GM19372 (cell line): ENCODE results near the gene COPS6.

Experiments
- ATAC-seq: cut with Tn5 transposase; IDR thresholded peaks from one replicate; pipeline ENCODE4 v1.9.1; 2021; ENCODE audit warnings: mild to moderate bottlenecking, low read depth, moderate library complexity; ENCODE audit not compliant: unreplicated experiment

The COPS6 gene

DNA sequence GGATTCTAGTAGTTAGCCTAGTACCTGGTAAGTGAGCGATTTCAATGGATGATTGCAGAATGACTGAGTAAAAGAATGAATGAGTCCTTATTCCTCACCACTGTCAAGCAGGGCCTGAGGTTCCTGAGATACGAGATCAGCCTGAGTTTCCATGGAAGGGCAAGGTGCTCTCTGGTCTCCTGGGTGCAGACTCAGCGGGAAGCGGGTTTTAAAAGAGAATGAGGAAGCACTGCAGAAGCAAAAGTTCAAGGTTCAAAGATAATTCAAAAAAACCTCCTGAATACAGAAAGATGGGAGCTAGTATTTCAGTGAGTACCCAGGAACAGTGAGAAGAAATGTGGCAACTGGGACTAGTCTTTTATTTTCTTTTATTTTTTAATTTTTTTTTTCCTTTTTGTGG, 11.6 kb upstream of the COPS6 start:
- no peak for ATAC-seq

DNA sequence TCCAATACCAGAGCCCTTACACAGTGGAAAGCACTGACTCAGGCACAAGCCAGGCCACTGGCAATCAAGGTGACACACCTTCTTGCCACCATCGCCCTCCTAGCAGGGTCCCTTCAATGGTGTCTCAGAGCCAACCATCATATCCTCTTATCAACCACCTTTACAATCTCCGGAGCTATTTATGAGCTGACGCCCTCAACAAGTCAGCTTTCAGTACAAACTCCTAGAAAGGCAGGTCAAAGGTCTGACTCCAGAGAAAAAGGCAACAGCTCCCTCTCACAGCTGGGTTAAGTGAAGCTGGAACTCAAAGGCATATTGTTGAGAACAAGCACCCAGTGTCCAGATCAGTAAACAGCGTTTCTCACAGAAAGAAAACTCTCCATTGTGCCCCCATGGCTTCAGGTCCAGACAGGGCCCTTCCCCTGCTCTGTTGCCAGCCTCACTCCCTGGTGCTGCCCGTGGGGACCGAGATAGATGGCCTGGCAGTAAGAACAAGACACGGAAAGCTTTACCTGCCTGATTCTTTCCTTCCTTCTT, 9.7 kb upstream of the COPS6 start:
- no peak for ATAC-seq

DNA sequence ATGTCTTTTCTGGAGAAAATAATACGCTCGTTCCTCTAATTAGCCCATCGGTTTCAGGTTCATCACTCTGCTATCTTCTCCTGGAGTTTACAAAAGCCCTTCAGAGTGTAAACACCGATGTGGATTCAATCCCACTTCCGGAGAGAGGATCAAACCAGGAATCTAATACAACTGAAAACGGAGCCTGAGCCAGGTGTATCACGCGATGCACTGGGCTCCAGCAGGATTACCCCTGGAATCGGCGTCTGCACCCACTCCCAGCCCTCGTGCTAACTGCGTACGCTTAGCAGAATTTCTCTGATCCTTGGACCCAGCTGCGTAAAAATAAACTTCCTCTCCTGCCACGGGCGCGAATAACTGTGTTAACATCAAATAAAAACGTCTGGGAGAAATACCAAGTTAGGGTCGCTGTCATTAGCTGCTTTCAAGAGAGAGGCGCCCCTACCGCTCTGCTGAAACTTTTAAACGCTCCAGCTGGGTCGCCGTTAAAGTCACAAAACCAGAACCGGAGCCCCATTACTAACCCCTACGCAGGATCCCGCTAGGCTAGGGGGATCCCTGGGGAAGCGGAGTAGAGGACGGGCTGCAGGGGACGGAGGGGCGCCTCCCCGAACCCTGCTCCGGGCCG, 7.7 kb upstream of the COPS6 start:
- ATAC-seq, result no peak

DNA sequence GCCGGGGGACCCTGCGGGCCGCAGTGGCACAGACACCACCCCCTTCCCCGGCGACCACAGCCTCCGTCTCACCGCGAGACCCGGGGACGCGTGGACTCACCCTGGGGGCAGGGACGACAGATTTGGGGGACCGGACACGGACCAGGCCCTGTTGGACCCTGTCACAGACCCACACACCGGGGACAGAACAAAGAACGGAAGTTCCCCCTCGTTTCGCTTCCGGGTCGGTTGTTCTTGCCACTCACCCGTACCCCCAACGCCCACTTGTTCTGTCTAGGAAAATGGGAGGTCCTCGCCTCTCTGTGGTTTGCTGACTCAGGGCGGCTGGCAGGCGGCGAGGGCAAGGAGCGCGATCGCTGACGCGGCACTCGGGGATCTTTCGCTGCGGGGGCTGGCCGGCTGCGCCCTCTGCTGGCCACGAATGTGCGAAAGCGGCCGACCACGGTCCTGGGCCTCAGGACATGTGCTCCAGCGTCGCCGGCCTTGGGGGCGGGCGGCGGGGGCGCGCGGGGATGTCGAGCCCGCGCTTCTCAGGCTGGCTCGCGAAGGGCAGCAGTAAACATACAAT, 7.2 kb upstream of the COPS6 start, which contains the start of gene ZNF3:
Gene ZNF3 (minus strand): TSS at position 189 of the 568 bp plus-strand sequence. CDS start 4,366 bp downstream, outside the sequence.
- peak; percentile 79 for ATAC-seq

DNA sequence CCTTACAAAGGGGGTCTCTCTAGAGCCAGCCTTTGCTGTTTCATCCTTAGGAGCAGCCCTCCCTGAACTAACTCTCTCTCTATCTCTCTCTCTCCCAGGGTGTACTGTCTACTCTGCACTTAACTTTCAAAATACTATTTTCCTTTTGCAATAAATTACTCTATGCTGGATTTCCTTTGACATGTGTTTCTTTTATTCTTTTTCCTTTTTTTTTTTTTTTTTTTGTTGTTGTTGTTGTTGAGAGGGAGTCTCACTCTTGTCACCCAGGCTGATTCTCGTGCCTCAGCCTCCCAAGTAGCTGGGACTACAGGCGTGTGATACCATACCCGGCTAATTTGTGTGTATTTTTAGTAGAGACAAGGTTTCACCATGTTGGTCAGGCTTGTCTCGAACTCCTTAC, 5.8 kb upstream of the COPS6 start:
- ATAC-seq, result no peak

DNA sequence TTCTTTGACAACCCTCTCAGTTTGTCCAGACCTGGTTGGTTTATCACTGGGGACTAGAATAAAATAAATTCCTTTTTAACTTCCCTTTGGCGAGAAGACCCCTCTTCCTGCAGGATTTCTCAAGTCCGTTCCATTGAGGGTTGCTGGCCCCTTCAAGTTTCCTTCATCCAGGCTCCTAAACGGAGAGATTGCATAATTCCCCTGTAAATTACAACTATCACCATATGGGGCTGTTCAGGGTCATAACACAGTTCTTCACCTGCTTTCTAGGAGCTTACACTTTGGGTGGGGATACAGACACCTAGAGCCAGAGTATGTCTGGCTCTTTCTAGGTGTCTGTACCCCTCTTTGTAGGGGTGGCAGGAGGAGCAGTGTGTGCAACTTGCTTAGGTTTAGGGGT, 3.3 kb upstream of the COPS6 start:
- ATAC-seq, result no peak

DNA sequence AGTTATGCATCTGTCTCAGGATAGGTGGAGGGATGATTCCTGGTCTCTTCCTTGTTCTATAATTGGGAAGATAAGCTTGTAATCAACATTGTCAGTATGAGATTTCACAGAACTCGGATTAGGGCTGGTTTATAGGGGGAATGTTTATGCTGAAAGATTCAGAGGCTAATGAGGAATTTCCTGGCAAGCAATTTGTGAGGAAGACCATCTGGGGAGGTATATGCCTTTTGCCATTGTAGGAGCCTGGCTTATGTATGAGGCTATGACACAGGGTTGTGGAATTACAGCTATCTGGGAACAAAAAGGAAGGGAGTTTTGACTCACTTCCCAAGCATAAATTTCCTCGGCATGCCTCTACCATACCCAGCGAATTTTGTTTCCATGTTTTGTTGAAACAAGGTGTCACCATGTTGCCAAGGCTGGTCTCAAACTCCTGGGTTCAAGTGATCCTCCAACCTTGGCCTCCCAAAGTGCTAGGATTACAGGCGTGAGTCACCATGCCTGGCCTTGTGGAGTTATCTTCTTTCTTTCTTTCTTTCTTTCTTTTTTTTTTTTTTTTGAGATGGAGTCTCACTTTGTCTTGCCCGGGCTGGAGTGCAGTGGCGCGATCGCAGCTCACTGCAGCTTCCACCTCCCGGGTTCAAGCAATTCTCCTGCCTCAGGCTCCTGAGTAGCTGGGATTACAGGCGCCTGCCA, 1.6 kb upstream of the COPS6 start:
- ATAC-seq, result no peak

DNA sequence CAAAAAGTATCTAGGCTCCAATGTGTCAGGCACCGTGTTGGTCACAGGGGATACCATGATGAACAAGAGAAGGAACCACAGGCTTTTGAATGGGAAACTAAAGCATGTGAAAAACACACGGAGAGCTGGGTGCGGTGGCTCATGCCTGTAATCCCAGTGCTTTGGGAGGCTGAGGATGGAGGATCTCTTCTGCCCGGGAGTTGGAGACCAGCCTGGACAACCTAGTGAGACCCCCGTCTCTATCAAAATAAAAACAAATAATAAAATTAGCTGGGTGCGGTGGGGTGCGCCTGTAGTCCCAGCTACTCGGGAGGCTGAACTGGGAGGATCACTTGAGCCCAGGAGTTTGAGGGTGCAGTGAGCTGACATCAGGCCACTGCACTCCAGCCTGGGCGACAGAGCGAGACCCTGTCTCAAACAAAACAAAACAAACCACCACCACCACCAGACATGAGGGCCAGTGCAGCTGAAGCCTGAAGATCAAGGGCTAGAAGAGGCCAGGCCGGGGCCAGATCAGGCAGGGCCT, 611 bp upstream of the COPS6 start:
- ATAC-seq, result no peak

DNA sequence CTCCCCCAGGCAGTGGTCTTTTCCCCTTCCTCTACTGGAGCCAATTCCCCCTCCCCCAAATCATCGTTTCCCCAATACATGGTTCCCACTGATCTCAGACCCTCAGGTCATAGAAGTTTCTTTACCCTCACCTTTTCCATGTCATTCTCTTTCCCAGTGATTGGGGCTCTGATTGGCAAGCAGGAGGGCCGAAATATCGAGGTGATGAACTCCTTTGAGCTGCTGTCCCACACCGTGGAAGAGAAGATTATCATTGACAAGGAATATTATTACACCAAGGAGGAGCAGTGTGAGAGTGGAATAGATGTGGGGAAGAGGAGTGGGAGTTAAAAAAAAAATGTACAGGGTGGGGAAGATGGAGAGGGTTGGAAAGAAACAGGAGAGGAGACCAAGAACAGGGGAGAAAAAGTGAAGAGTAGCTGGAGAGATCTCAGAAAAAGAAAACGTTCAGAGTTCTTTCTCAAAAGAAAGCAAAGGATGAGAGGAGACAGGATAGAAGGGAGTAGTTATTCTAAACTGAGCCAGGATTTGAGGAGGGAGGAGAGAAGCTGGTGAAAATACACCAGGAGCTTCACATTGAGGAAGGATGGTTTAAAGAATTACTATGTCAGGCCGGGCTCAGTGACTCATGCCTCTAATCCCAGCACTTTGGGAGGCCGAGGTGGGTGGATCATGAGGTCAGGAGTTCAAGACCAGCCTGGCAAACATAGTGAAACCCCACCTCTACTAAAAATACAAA, 858 bp downstream of the COPS6 start:
- ATAC-seq, result no peak

DNA sequence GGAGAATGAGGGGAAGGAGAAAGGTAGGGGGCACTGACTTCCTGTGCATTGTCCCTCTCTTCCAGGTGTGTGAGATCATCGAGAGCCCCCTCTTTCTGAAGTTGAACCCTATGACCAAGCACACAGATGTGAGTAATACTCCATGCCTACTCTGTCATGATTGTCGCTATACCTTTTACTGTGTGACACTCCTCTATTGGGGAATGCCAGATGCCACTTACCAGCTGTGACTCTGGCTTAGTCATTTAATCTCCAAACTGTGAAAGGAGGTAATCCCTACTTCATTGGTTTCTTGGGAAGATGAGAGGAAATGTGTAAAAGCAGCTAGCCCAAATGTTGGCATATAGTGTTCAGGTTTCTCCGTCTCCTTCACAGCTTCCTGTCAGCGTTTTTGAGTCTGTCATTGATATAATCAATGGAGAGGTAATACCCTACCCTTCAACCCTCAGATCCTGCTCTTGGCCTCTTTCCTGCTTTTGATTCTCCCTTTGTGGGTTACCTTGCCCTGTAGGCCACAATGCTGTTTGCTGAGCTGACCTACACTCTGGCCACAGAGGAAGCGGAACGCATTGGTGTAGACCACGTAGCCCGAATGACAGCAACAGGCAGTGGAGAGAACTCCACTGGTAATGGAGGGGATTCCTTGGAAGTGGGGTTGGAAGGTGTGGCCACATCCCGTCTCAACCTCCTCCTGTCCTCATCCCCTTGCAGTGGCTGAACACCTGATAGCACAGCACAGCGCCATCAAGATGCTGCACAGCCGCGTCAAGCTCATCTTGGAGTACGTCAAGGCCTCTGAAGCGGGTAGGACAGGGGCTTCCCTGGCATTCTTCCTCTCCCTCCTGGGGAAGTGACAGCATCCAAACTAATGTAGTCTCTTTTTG, 2.0 kb downstream of the COPS6 start:
- ATAC-seq, result no peak

DNA sequence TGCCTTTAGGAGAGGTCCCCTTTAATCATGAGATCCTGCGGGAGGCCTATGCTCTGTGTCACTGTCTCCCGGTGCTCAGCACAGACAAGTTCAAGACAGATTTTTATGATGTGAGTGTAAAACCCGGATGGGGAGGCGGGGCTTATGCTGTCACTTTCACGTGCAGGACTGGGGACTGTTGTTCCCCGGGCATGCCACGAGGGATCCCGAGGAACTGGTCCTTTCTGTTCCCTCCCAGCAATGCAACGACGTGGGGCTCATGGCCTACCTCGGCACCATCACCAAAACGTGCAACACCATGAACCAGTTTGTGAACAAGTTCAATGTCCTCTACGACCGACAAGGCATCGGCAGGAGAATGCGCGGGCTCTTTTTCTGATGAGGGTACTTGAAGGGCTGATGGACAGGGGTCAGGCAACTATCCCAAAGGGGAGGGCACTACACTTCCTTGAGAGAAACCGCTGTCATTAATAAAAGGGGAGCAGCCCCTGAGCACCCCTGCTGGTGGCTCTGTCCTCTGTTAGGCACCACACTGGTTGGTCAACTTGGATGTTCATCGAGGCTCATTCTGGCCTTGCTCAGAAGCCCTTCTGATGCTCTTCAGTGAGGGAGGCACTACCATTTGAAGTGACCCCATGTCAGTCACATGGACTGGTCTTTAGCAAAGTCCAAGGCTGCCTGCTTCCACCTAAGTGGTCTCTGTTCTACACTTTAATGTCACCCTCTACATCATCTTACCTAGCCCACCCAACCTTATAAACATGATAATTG, 2.8 kb downstream of the COPS6 start:
- ATAC-seq, result no peak

DNA sequence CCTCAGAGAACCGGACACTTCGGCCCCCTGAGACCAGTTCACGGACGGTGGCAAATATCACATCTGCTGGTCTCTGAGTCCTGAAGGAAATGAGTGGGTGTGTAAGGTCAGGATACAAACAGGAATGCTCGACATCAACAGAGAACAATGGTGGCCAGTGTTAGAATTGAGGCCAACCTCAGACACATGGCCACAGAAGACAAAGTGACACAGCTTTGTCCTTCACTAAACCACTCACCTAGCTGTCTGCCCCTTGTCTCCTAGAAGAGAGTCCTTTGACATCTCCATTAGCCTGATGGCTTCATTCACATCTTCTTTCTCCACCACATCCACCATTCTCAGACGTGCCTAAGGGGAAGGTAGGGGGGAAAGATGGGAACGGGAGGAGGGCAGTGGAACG, 4.3 kb downstream of the COPS6 start:
- ATAC-seq, result no peak

DNA sequence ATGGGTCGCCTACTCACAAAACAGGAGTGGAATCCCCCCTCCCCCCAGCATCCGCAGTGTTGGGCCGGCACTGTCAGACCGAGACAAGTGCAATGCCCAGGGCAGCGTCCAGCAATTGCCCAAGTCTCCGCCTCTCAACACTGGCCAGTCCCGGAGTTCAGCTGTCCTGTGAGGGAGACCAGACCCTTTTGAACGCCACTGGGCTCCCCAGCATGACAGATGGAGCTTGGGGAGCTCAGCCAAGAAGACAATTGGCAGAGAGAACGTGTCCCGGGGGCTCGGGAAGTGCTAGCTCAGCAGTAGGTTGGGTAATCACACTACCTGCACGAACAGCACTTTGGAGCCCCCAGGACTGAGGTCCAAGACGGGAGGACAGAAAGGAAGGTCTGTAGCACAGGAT, 4.7 kb downstream of the COPS6 start:
- no peak for ATAC-seq

DNA sequence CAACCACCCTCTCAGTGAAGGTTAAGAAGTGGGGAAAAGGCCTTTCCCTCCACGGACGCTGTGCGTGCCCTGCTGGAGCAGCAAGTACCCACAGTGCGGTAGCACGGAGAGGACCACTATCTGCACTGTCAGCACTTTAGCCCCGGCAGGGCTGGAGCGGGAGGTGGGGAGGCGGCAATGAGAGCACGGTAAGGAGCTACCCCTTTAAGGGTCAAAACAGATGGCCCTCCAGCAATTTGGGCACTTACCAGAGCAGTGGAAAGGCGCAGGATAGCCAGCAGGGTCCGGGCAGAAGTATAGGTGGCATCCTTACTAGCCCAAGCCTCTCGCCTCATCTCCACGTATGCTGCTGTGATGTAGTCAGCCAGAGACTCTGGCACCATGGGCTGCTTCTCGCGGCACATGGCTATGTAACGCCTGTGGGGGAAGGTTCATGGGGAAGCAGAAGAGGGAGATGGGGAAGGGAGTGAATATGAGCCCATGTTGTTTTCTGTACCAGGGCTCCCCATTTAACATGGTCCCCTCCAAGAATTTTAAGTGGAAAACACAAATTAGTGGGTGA, 5.2 kb downstream of the COPS6 start:
- no peak for ATAC-seq

DNA sequence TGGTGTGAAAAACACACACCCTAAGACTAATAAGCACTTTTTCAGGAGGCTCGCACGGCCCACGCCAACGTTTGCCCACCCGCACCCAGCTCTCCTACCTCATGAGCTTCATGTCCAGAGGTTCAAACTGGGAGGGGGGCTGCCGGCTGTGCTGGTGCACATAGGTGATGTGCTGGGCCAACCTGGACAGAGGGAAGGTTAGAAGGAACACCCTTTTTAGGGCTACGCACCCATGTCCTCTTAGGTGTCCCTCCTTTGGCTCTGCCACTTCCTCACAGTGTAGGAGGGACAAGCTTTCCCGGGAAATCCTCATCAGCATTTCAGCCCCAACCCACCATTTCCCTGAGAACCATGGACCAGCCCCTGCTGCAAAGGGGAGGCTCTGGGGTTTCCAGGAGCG, 6.5 kb downstream of the COPS6 start:
- no peak for ATAC-seq

DNA sequence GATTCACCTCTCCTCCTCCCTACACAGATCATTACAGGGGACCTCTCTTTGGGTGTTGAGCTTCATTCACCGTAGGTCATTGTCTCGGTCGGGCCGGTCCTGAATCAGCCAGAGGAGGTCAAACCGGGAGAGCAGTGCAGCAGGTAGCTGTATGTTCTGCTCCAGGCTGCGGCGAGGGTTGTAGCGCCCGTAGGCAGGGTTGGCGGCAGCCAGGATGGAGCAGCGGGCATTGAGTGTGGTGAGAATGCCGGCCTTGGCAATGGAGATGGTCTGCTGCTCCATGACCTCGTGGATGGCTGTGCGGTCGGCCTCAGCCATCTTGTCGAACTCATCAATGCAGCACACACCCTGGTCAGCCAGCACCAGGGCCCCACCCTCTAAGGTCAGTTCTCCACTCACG, 6.9 kb downstream of the COPS6 start:
- no peak for ATAC-seq

DNA sequence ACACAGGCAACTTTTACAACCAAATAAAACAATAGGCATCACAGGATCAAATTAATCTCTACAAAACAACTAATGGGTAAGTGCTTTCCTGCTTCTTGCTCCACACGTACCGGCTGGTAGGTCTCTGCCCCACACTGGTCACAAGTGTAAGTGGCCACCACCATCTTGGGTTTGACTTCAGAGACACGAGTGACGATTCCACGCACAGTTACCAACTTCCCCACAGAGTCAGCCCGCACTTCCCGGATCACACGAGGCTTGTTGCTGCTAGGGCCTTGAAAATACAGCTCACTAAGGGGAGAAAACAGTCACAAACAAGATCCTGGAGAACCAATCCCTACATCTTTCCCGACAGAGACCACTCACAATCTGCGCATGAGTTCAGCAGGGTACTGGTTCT, 10.1 kb downstream of the COPS6 start:
- no peak for ATAC-seq

DNA sequence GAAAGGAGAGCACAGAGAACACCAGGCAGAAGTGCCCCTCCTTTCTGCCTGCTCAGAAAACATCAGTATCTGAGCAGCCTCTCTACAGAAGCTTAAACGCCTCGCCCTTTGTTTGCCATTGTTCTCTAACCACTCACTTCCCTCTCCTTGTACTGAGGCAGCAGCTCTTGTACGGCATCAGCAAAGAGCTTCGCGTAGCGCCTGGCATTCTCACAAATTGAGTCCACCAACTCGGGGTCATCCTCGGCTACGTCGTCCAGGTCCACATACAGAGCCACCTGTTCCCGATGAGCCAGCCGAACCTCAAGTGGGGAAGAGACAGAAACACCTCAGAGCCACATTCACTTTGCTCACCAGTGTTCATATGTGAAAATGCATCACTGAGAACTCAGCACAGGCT, 10.7 kb downstream of the COPS6 start:
- no peak for ATAC-seq
